NK-92 treated with Interleukin-12 subunit alpha and Interleukin-12 subunit beta, amount 100 ng/mL, for 24 hours (cell line): ENCODE measurements around the gene PTCH2.
"Not testable (repeated sequence)": the region's sequence is repeated elsewhere in the genome, so short reads cannot be mapped to it uniquely, and the experiment has no call there.

Source experiments
- DNase-seq: peaks from one replicate; lab custom pipeline; 2025; lab: John Stamatoyannopoulos, UW

PTCH2 gene

GRCh38 chr1:44838294-44838693 lies 4.8 kb downstream of the PTCH2 start:
- not testable (repeated sequence) for DNase-seq

- DNase-seq: peak; percentile 70
Measured at GRCh38 chr1:44835738-44836675, 7.0 kb downstream of the PTCH2 start.

- DNase-seq: no peak
Measured at GRCh38 chr1:44834328-44834727, 8.7 kb downstream of the PTCH2 start.

- no peak for DNase-seq
Measured at GRCh38 chr1:44832056-44832705, 10.9 kb downstream of the PTCH2 start.

- no peak for DNase-seq
Measured at GRCh38 chr1:44831516-44831915, 11.5 kb downstream of the PTCH2 start.

- DNase-seq: no peak
Measured at GRCh38 chr1:44830900-44831304, 12.2 kb downstream of the PTCH2 start.

- no peak for DNase-seq
Measured at GRCh38 chr1:44829506-44830384, 13.3 kb downstream of the PTCH2 start.

- no peak for DNase-seq
Measured at GRCh38 chr1:44828841-44829440, 14.1 kb downstream of the PTCH2 start.

GRCh38 chr1:44828003-44828651 lies 14.9 kb downstream of the PTCH2 start:
- DNase-seq: no peak

GRCh38 chr1:44827197-44828002 lies 15.7 kb downstream of the PTCH2 start:
- no peak for DNase-seq

- DNase-seq: no peak
Measured at GRCh38 chr1:44826375-44827196, 16.5 kb downstream of the PTCH2 start.

GRCh38 chr1:44824392-44824791 lies 18.7 kb downstream of the PTCH2 start:
- DNase-seq: not testable (repeated sequence)

GRCh38 chr1:44822981-44823451 lies 20.0 kb downstream of the PTCH2 start:
- DNase-seq: no peak

- DNase-seq: no peak
Measured at GRCh38 chr1:44822131-44822701, 20.8 kb downstream of the PTCH2 start.

- DNase-seq: no peak
Measured at GRCh38 chr1:44821240-44821715, 21.8 kb downstream of the PTCH2 start.

GRCh38 chr1:44820328-44821239 lies 22.5 kb downstream of the PTCH2 start:
- DNase-seq: no peak

GRCh38 chr1:44819608-44820327 lies 23.3 kb downstream of the PTCH2 start:
- DNase-seq: peak; percentile 86
